Right lung (tissue), 5 donors: Measurements from ENCODE around the gene LYRM7. TPM values are rescaled to one million over a fixed set of nuclear protein-coding genes. Genes with fewer than 3 reads are reported as not detected.

ENCODE experiments used
- DNase-seq, 2 donors: peaks; one replicate each; pipeline ENCODE4 v3.0.0-alpha.2; 2013
- polyA plus RNA-seq, 5 donors: library from polyadenylated mRNA; unstranded; fragments of 120-200 nt; gene quantifications; one replicate each; pipeline versions ENCODE4 v1.2.1 to v1.2.3, GENCODE V29; 2013; ENCODE audit warnings: inconsistent platforms in 1 of 5, low replicate concordance in 1 of 5; ENCODE audit not compliant: insufficient read length in 5 of 5, insufficient read depth in 1 of 5

LYRM7 gene
- polyA plus RNA-seq, 5 donors: 10.2 to 19.8 (median 12.8) TPM

DNA sequence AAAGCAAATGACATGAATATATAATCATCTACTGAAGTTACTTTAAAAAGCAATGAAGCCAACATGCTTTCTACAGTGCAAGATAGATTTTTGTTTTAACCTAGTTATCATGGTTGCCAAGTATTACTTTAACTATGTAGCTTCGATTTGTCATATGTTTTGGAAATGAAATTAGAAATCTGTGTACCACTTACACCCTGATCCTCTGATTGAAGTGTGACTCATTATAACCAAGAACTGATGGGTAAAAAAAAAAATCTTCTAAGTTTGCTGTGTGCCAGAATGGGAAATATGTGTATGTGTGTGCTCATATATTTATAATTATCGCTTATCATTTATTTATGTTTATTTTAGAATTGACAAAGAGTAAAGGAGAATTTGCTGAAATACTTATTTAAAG is 84.0 kb downstream of the LYRM7 start:
- DNase-seq: no peak

Other genes starting within 250 kb of the LYRM7 start
- gene HINT1, start 5.7 kb upstream of the LYRM7 start, polyA plus RNA-seq: 100 to 1,000 TPM; 255 to 322 (median 299) TPM
- gene CDC42SE2, start 93.1 kb downstream of the LYRM7 start, polyA plus RNA-seq: 10 to 100 TPM; 26.3 to 37.7 (median 34.3) TPM